PFSK-1 (cell line): ENCODE data around the gene SEPTIN7.
A peak's percentile ranks its signal among the peaks of the same experiment; 100 is the strongest.

Source experiments
- FOXP2 ChIP-seq: optimal IDR thresholded peaks from 2 replicates; pipeline ENCODE3; 2011; ENCODE audit warnings: borderline replicate concordance, control low read depth, inconsistent platforms; ENCODE audit not compliant: insufficient read depth; ENCODE audit errors: extremely low read length, extremely low read depth
- POLR2AphosphoS5 ChIP-seq: IDR thresholded peaks from 2 replicates; pipeline ENCODE4 v1.6.1; 2012; ENCODE audit warnings: low read depth, mild to moderate bottlenecking, control low read depth, low read length, moderate library complexity

GRCh38 chr7:35801392-35802101 is 690 bp downstream of the SEPTIN7 start:
- TF ChIP-seq POLR2AphosphoS5 (peak; percentile 63), FOXP2 (peak; percentile 45)
